ENCODE data around the gene RSPH1. TPM values are rescaled to one million over a fixed set of nuclear protein-coding genes. Genes with fewer than 3 reads are reported as not detected.

The RSPH1 gene
- total and polyA plus RNA-seq, 2 experiments from 2014 or later, result 0.06 to 0.43 TPM

DNA sequence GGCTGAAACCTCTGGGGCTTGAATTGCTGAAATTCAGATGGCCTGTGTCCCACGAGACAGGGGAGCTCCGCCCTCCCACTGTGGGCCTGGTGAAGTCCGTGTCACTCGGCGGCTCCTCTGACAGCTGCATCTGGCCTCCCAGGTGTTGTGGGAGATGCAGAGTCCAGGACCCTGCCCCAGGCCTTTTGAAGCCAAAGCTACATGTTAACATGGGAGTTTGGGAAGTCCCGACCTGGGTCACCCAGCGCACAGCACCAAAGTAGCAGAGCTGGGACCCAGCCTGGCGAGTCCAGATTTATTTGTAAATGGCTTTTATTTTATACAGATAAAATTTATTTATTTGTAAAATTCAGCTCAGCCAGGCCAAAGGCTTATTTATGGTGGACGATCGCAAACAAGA lies 46.6 kb upstream of the RSPH1 start:
- Histone ChIP-seq H3K9me3 (ENCODE audit: low read depth) (no peaks in the 10 kb centered on the region), H3K36me3 (no peaks in the 10 kb centered on the region), H3K27ac (no peak overlapping the region), H3K4me3 (no peak overlapping the region), H3K4me1 (ENCODE audit: low read depth) (no peaks in the 10 kb centered on the region), H3K27me3 (no peaks in the 10 kb centered on the region)
- no peak for DNase-seq (ENCODE audit: low read depth in 1 of 2, low spot score in 1 of 2)
- TF ChIP-seq, protein P1, sequence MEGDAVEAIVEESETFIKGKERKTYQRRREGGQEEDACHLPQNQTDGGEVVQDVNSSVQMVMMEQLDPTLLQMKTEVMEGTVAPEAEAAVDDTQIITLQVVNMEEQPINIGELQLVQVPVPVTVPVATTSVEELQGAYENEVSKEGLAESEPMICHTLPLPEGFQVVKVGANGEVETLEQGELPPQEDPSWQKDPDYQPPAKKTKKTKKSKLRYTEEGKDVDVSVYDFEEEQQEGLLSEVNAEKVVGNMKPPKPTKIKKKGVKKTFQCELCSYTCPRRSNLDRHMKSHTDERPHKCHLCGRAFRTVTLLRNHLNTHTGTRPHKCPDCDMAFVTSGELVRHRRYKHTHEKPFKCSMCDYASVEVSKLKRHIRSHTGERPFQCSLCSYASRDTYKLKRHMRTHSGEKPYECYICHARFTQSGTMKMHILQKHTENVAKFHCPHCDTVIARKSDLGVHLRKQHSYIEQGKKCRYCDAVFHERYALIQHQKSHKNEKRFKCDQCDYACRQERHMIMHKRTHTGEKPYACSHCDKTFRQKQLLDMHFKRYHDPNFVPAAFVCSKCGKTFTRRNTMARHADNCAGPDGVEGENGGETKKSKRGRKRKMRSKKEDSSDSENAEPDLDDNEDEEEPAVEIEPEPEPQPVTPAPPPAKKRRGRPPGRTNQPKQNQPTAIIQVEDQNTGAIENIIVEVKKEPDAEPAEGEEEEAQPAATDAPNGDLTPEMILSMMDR (IDR thresholded peaks at IDR 0.05; ENCODE audit: low read depth, low read length), result no peak

DNA sequence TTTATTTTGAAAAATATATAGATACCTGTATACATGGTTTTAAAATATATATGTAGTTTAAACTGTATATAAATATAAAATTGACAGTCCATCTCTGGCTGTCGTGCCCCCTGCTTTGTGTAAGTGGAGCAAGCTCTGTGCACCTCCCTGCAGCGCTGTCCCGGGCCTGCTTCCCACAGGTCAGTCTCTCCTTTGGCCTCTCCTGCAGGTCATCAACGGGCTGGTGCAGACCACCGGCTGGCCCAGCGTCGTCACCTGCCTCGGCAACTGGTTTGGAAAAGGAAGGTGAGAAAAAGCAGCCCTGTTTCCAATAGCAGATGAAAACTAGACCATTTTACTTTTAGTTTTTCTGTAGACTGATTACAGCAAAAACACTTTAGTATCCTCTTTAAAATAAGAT lies 46.2 kb upstream of the RSPH1 start:
- H3K9me3 ChIP-seq (ENCODE audit: low read depth), result no peaks in the 10 kb centered on the region
- DNase-seq (ENCODE audit: low read depth in 1 of 2, low spot score in 1 of 2), result no peak
- no peak overlapping the region for H3K4me3 ChIP-seq
- H3K36me3 ChIP-seq, result no peaks in the 10 kb centered on the region
- H3K4me1 ChIP-seq (ENCODE audit: low read depth), result no peaks in the 10 kb centered on the region
- H3K27ac ChIP-seq, result no peak overlapping the region
- H3K27me3 ChIP-seq, result no peaks in the 10 kb centered on the region
- TF ChIP-seq, protein P1 (IDR thresholded peaks at IDR 0.05; ENCODE audit: low read depth, low read length), result no peak

DNA sequence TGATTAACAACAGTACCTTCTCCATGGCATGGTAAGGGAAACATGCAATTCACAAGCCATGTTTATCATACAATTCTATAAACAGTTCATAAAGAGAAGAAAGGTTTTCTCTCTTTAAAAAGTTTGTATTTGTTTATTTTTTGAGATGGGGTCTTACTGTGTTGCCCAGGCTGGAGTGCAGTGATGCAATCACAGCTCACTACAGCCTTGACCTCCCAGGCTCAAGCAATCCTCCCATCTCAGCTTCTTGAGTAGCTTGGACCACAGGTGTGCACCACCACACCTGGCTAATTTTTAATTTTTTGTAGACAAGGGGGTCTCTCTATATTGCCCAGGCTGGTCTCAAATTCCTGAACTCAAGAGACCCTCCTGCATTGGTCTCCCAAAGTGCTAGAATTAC lies 45.6 kb upstream of the RSPH1 start:
- H3K27ac ChIP-seq, result no peak overlapping the region
- no peak for DNase-seq (ENCODE audit: low read depth in 1 of 2, low spot score in 1 of 2)
- TF ChIP-seq, protein P1 (IDR thresholded peaks at IDR 0.05; ENCODE audit: low read depth, low read length), result no peak
- H3K4me3 ChIP-seq, result no peak overlapping the region
- no peaks in the 10 kb centered on the region for H3K4me1 ChIP-seq (ENCODE audit: low read depth)
- no peaks in the 10 kb centered on the region for H3K36me3 ChIP-seq
- no peaks in the 10 kb centered on the region for H3K9me3 ChIP-seq (ENCODE audit: low read depth)
- no peaks in the 10 kb centered on the region for H3K27me3 ChIP-seq

DNA sequence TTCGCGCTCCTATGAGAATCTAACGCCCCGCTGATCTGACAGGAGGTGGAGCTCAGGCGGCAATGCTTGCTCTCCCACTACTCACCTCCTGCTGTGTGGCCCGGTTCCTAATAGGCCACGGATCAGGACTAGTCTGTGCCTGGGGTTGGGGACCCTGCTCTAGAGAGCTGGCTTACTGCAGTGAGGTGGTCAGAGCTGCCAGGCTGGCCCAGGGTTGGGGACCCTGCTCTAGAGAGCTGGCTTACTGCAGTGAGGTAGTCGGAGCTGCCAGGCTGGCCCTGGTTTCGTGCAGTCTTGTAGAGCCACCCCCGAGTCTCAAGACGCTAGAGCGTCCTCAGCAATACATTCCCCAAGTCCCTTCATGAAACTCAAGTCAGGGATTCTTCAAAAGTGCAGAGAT lies 45.1 kb upstream of the RSPH1 start:
- Histone ChIP-seq H3K4me1 (ENCODE audit: low read depth) (no peaks in the 10 kb centered on the region), H3K36me3 (no peaks in the 10 kb centered on the region), H3K9me3 (ENCODE audit: low read depth) (no peaks in the 10 kb centered on the region), H3K4me3 (no peak overlapping the region), H3K27ac (no peak overlapping the region), H3K27me3 (no peaks in the 10 kb centered on the region)
- no peak for DNase-seq (ENCODE audit: low read depth in 1 of 2, low spot score in 1 of 2)
- TF ChIP-seq, protein P1 (IDR thresholded peaks at IDR 0.05; ENCODE audit: low read depth, low read length), result no peak

GRCh38 chr21:42540396-42540795 lies 44.4 kb upstream of the RSPH1 start:
- H3K36me3 ChIP-seq, result no peaks in the 10 kb centered on the region
- no peak for DNase-seq (ENCODE audit: low read depth in 1 of 2, low spot score in 1 of 2)

More at GRCh38 chr21:42540396-42540795, 44.4 kb upstream of the RSPH1 start:
- no peaks in the 10 kb centered on the region for H3K27me3 ChIP-seq
- no peak overlapping the region for H3K4me3 ChIP-seq
- no peak overlapping the region for H3K27ac ChIP-seq
- no peaks in the 10 kb centered on the region for H3K4me1 ChIP-seq (ENCODE audit: low read depth)
- no peaks in the 10 kb centered on the region for H3K9me3 ChIP-seq (ENCODE audit: low read depth)
- TF ChIP-seq, protein P1 (IDR thresholded peaks at IDR 0.05; ENCODE audit: low read depth, low read length), result no peak
